Amniotic stem cell (primary cell): ENCODE data around the gene WIF1.

ENCODE experiments used
- DNase-seq: peaks from one replicate; lab custom pipeline; 2025; lab: John Stamatoyannopoulos, UW

Gene WIF1

GRCh38 chr12:65022960-65023359 lies 98.1 kb downstream of the WIF1 start:
- DNase-seq = no peak

- no peak for DNase-seq
These were observed 98.7 kb downstream of the WIF1 start for GRCh38 chr12:65022421-65022820.

GRCh38 chr12:65019696-65020234 lies 101.3 kb downstream of the WIF1 start:
- no peak for DNase-seq

DNA sequence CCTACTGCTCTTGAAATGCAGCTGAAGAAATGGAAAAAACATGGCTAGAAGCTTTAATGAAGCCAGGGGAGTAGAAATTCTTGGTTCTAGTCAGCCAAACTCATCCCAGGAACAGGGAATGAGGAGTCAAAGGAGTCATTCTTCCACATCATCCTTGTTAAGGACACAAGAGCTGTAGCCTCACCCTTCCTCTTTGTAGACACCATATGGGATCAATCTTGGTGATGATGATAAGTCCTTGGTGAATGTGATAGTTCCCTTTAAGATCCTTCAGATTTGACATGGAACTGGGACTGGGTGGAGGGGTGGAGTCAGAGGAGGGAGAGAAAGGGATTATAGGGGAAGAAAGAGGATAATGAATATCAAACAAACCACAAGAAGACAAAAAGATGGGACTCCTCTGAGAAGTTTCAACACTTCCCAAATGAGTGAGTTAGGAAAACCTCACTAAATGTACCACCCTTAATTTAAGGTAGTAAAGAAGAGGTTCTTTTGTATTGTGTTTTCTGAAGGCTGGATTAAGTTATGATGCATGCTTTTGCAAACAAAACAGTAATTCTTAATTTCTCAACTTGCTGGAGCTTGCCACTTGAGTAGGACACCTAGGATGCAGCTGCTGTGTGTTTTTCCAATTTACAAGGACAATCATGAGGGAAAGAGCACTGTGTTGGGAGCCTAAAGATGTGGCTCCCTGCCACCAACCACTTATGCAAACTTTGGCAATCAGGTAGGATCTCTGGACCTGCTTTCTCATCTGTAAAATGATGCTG lies 104.0 kb downstream of the WIF1 start:
- DNase-seq = no peak

DNA sequence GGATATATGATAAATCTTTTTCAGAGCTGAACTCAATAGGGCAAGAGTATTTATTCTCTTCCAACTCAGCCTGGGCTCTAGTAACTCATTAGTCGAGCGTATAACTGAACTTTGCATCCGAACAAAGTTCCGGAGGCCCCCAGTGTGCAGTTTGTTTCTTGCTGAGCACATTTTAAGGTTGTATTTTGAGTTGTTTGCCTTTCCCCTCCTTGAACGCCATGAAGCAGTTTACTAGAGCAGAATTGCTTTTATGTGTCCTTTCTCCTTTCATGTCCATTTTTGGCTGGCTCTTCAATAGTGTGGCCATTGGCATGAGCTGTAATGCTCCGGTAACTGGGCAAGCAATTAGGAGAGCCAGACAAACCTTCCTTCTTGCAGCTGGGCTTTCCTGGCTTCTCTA lies 105.3 kb downstream of the WIF1 start:
- DNase-seq = no peak

DNA sequence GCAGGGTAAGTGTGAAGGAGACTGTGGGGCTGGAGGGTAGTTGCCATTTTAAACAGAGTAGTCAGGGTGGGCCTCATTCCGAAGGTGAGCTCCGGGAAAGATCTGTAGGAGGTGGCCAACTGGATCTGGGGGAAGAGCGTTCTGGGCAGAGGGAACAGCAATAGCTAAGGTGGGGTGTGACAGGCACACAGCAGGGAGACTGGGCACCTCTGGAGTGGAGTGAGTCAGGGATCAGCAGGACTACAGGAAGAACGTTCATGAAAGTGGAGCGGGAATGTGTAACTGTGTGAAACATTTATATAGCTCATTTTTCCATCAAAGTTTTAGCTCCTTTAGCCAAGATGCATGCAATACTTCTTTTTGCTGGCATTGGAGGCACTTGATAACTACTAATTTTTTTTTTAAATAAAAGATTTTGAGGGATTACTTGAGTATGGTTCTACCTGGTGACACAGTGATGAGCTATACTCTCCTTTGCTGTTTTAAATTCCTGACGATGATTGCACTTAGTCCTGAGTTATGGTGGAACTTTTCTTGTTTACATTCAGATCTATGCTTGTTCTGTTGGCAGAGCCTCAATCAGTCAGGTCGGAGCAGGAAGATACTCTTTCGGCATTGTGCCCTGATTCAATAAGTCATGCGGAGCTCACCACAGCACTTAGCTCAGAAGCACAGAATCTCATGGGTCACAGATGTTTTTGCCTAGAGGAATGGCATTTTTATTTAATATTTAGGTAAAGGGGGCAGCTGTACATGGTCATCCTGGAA lies 106.4 kb downstream of the WIF1 start:
- DNase-seq = no peak

DNA sequence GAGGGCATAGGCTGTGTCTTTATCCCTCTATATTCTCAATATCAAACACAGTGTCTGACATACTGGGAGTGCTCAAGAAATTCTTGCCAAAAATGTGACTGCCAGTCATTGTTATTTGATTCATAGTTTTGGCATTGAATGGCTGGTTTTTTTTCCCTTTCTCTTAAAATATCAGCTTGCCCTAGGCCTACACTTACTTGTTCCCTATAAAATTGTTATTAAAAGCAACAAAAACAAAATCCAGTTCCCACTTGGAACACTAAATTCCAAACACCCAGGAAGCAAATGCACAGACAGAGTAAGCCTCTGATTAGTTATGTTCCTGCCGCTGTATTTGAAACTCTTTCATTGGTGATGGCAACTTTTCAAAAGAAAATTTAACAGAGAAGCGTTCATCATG lies 110.7 kb downstream of the WIF1 start:
- DNase-seq = no peak

DNA sequence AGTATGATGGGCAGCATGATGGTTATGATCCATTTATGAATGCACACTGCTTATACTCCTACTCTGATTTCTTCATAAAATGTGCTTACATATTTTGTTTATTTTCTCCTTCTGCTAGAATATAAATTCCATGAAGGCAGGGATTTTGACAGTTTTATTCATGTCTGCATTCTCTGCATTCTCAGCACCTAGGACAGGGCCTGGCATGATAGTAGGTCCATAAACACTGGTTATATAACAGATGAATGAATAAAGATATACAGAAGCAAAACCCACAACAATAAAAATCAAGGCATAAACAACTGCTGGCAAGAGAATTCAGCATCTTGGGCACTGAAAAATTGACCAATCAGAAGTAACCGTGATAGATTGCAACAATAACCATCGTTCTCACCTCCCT lies 115.4 kb downstream of the WIF1 start:
- DNase-seq = no peak

GRCh38 chr12:65004270-65004669 lies 116.8 kb downstream of the WIF1 start:
- DNase-seq = no peak
